Upper lobe of left lung (tissue), 4 donors: ENCODE measurements around the gene SHISA2.

Experiments used
- POLR2A ChIP-seq, 4 donors: fragments of 450-650 bp; IDR thresholded peaks; one replicate each; pipeline ENCODE4 v1.5.1; 2016 to 2017; ENCODE audit warnings: antibody characterized with exemption in 4 of 4, mild to moderate bottlenecking in 2 of 4
- POLR2AphosphoS5 ChIP-seq, 2 donors: sonication (generic); formaldehyde crosslinking; IDR thresholded peaks; one replicate each; pipeline ENCODE4 v1.5.1; 2017; ENCODE audit warnings: antibody characterized with exemption in 2 of 2
- TF ChIP-seq, protein P1 (sequence below), 6 experiments: fragments of 450-650 bp in 4 of 6; fragments of 200-600 bp in 2 of 6; sonication (generic) in 2 of 6; IDR thresholded peaks; one replicate each; pipeline ENCODE4 v1.5.1; 2016 to 2019; ENCODE audit warnings: antibody characterized with exemption in 6 of 6

GRCh38 chr13:26071691-26072090, 19.9 kb upstream of the SHISA2 start:
- TF ChIP-seq, protein P1, sequence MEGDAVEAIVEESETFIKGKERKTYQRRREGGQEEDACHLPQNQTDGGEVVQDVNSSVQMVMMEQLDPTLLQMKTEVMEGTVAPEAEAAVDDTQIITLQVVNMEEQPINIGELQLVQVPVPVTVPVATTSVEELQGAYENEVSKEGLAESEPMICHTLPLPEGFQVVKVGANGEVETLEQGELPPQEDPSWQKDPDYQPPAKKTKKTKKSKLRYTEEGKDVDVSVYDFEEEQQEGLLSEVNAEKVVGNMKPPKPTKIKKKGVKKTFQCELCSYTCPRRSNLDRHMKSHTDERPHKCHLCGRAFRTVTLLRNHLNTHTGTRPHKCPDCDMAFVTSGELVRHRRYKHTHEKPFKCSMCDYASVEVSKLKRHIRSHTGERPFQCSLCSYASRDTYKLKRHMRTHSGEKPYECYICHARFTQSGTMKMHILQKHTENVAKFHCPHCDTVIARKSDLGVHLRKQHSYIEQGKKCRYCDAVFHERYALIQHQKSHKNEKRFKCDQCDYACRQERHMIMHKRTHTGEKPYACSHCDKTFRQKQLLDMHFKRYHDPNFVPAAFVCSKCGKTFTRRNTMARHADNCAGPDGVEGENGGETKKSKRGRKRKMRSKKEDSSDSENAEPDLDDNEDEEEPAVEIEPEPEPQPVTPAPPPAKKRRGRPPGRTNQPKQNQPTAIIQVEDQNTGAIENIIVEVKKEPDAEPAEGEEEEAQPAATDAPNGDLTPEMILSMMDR (IDR thresholded peaks at IDR 0.05), result no peak
- TF ChIP-seq POLR2A (IDR thresholded peaks at IDR 0.05) (no peak), POLR2AphosphoS5 (IDR thresholded peaks at IDR 0.05) (no peak)
